HepG2 (cell line): Measurements from ENCODE around the gene NSUN6.

Experiments used
- CBX2 ChIP-seq, 2 experiments: fragments of 200-600 bp in 1 of 2; sonication (generic); formaldehyde crosslinking in 1 of 2; IDR thresholded peaks; 2 replicates each; pipeline versions ENCODE4 v1.7.0 to v1.8.1; 2018 to 2022; ENCODE audit warnings: low read depth in 2 of 2, low read length in 1 of 2, mild to moderate bottlenecking in 1 of 2, missing genetic modification reagents in 1 of 2
- EP300 ChIP-seq, 3 experiments: sonication (generic) in 1 of 3; formaldehyde crosslinking in 1 of 3; IDR thresholded peaks; 2 replicates each; pipeline versions ENCODE4 v1.5.1 to v1.6.1; 2011 to 2020; ENCODE audit warnings: low read depth in 2 of 3, low read length in 2 of 3, borderline replicate concordance in 1 of 3, improper control_type of control experiment in 1 of 3, mild to moderate bottlenecking in 1 of 3, missing genetic modification reagents in 1 of 3, moderate library complexity in 1 of 3
- FOXK2 ChIP-seq: fragments of 450-650 bp; IDR thresholded peaks from 2 replicates; pipeline ENCODE4 v1.6.1; 2016
- GABPA ChIP-seq, 2 experiments: IDR thresholded peaks; 2 replicates each; pipeline ENCODE4 v1.6.1; 2011 to 2016; ENCODE audit warnings: low read depth in 2 of 2, low read length in 1 of 2, missing biosample characterization in 1 of 2, missing genetic modification characterization in 1 of 2
- MBNL3 ChIP-seq: fragments of 250-450 bp; sonication (Bioruptor Pico); conservative IDR thresholded peaks from 2 replicates; pipeline ENCODE4 v1.8.0; 2022; ENCODE audit warnings: mild to moderate bottlenecking, inconsistent platforms
- NCOR1 ChIP-seq: fragments of 200-600 bp; sonication (generic); IDR thresholded peaks from 2 replicates; pipeline ENCODE4 v1.7.0; 2017; ENCODE audit warnings: antibody characterized with exemption, low read length, borderline replicate concordance
- NFRKB ChIP-seq: fragments of 450-650 bp; IDR thresholded peaks from 2 replicates; pipeline ENCODE4 v1.6.1; 2017
- PAF1 ChIP-seq: IDR thresholded peaks from 2 replicates; pipeline ENCODE4 v1.6.1; 2016; ENCODE audit warnings: missing genetic modification reagents, missing compliant biosample characterization
- PHF8 ChIP-seq: sonication (generic); formaldehyde crosslinking; IDR thresholded peaks from 2 replicates; pipeline ENCODE4 v1.5.0; 2020; ENCODE audit warnings: missing genetic modification reagents
- RAD21 ChIP-seq: fragments of 450-650 bp; formaldehyde crosslinking; IDR thresholded peaks from 2 replicates; pipeline ENCODE4 v1.5.0; 2020; ENCODE audit warnings: mild to moderate bottlenecking
- TCF12 ChIP-seq, 2 experiments: fragments of 450-650 bp in 1 of 2; sonication (generic) in 1 of 2; formaldehyde crosslinking in 1 of 2; IDR thresholded peaks; 2 replicates each; pipeline versions ENCODE4 v1.6.1 to v1.8.0; 2017 to 2022; ENCODE audit warnings: antibody characterized with exemption in 1 of 2, mild to moderate bottlenecking in 1 of 2, missing genetic modification reagents in 1 of 2, moderate library complexity in 1 of 2
- USF2 ChIP-seq, 2 experiments: sonication (generic) in 1 of 2; formaldehyde crosslinking in 1 of 2; IDR thresholded peaks; 2 replicates each; pipeline versions ENCODE4 v1.5.1 to v1.6.1; 2011 to 2020; ENCODE audit warnings: borderline replicate concordance in 1 of 2, low read depth in 1 of 2, low read length in 1 of 2, mild to moderate bottlenecking in 1 of 2, missing genetic modification reagents in 1 of 2, moderate library complexity in 1 of 2
- ZNF549 ChIP-seq: sonication (generic); formaldehyde crosslinking; IDR thresholded peaks from 2 replicates; pipeline ENCODE4 v1.5.0; 2020; ENCODE audit warnings: missing genetic modification reagents
- TF ChIP-seq, protein P1 (sequence below): sonication (generic); formaldehyde crosslinking; IDR thresholded peaks from 2 replicates; pipeline ENCODE4 v1.5.0; 2020; ENCODE audit warnings: mild to moderate bottlenecking, missing genetic modification reagents, moderate library complexity

- TF ChIP-seq PHF8 (CRISPR knock-in tag) = no peak
- TF ChIP-seq USF2 (IDR thresholded peaks at IDR 0.05; ENCODE audit: low read depth, low read length) = no peak
- no peak for TF ChIP-seq USF2 (CRISPR knock-in tag; IDR thresholded peaks at IDR 0.05; ENCODE audit: borderline replicate concordance)
- TF ChIP-seq NFRKB = no peak
- TF ChIP-seq CBX2 (IDR thresholded peaks at IDR 0.05; ENCODE audit: low read depth, low read length) = no peak
- TF ChIP-seq CBX2 (CRISPR knock-in tag; IDR thresholded peaks at IDR 0.05; ENCODE audit: low read depth) = no peak
- no peak for TF ChIP-seq MBNL3
- no peak for TF ChIP-seq GABPA (IDR thresholded peaks at IDR 0.05; ENCODE audit: low read depth, low read length)
- no peak for TF ChIP-seq GABPA (CRISPR knock-in tag; IDR thresholded peaks at IDR 0.05; ENCODE audit: low read depth)
- no peak for TF ChIP-seq PAF1 (CRISPR knock-in tag)
- TF ChIP-seq EP300 (IDR thresholded peaks at IDR 0.05; ENCODE audit: low read depth in 2 of 2, low read length in 2 of 2) = no peak
- no peak for TF ChIP-seq EP300 (CRISPR knock-in tag; IDR thresholded peaks at IDR 0.05; ENCODE audit: borderline replicate concordance)
- TF ChIP-seq FOXK2 = no peak
- no peak for TF ChIP-seq NCOR1
- TF ChIP-seq TCF12 (IDR thresholded peaks at IDR 0.05) = no peak
- no peak for TF ChIP-seq TCF12 (CRISPR knock-in tag; IDR thresholded peaks at IDR 0.05)
- TF ChIP-seq, protein P1, sequence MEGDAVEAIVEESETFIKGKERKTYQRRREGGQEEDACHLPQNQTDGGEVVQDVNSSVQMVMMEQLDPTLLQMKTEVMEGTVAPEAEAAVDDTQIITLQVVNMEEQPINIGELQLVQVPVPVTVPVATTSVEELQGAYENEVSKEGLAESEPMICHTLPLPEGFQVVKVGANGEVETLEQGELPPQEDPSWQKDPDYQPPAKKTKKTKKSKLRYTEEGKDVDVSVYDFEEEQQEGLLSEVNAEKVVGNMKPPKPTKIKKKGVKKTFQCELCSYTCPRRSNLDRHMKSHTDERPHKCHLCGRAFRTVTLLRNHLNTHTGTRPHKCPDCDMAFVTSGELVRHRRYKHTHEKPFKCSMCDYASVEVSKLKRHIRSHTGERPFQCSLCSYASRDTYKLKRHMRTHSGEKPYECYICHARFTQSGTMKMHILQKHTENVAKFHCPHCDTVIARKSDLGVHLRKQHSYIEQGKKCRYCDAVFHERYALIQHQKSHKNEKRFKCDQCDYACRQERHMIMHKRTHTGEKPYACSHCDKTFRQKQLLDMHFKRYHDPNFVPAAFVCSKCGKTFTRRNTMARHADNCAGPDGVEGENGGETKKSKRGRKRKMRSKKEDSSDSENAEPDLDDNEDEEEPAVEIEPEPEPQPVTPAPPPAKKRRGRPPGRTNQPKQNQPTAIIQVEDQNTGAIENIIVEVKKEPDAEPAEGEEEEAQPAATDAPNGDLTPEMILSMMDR = no peak
- no peak for TF ChIP-seq RAD21
- no peak for TF ChIP-seq ZNF549 (CRISPR knock-in tag)
Measured at GRCh38 chr10:18687706-18688105, 36.3 kb upstream of the NSUN6 start.
